GM12872 (cell line): ENCODE data around the gene NACC1.

Experiments
- TF ChIP-seq, protein P1 (sequence below): IDR thresholded peaks from 3 replicates; pipeline ENCODE4 v1.5.1; 2011; ENCODE audit warnings: low read depth, mild to moderate bottlenecking, low read length, moderate library complexity; ENCODE audit not compliant: insufficient read depth

The NACC1 gene

DNA sequence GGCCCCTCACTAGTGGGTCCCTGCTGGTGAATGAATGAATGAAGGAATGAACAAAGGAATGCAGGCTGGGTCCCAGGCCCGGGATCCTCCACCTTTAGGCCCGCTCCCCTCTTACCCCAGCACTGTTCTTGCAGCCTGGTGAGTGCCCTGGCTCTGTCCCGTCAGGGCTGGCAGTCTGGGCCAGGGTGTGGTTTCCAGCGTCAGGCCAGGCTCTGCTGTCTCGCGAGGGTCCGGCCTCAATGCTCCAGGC, 15.7 kb upstream of the NACC1 start:
- TF ChIP-seq, protein P1, sequence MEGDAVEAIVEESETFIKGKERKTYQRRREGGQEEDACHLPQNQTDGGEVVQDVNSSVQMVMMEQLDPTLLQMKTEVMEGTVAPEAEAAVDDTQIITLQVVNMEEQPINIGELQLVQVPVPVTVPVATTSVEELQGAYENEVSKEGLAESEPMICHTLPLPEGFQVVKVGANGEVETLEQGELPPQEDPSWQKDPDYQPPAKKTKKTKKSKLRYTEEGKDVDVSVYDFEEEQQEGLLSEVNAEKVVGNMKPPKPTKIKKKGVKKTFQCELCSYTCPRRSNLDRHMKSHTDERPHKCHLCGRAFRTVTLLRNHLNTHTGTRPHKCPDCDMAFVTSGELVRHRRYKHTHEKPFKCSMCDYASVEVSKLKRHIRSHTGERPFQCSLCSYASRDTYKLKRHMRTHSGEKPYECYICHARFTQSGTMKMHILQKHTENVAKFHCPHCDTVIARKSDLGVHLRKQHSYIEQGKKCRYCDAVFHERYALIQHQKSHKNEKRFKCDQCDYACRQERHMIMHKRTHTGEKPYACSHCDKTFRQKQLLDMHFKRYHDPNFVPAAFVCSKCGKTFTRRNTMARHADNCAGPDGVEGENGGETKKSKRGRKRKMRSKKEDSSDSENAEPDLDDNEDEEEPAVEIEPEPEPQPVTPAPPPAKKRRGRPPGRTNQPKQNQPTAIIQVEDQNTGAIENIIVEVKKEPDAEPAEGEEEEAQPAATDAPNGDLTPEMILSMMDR: no peak

GRCh38 chr19:13102666-13103580, 15.1 kb upstream of the NACC1 start, which contains the start of gene LYL1:
Gene LYL1 (minus strand): TSS chr19:13102858. CDS start chr19:13101171, 1,687 bp downstream.
- TF ChIP-seq, protein P1: no peak

DNA sequence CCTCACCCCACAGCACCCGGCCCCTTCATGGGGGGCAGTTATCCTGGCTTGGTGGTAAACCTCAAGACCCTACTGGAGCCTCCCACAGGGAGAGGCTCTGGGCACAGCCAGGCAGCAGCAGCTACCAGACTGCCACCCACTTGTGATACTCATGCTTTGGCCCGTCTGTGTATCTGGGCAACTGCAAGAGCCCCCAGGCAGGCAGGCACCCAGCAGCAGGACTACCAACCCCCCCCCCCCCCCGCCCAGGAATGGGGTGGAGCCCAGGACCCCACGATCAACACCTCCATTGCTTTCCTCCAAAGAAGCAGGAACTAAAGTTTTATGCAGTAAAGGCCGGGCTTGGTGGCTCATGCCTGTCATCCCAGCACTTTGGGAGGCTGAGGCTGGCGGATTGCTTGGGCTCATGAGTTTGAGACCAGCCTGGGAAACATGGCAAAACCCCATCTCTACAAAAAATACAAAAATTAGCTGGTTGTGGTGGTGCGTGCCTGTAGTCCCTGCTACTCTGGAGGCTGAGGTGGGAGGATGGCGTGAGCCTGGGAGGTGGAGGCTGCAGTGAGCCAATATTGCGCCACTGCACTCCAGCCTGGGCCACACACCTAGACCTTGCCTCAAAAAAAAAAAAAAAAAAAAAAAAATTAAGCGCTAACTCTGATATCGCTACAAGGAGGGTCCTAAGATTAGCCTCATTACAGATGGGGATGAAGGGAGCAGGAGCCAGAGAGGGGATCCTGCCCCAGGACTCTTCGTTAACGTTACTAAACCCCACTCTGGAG, 14.3 kb upstream of the NACC1 start:
- TF ChIP-seq, protein P1: no peak

DNA sequence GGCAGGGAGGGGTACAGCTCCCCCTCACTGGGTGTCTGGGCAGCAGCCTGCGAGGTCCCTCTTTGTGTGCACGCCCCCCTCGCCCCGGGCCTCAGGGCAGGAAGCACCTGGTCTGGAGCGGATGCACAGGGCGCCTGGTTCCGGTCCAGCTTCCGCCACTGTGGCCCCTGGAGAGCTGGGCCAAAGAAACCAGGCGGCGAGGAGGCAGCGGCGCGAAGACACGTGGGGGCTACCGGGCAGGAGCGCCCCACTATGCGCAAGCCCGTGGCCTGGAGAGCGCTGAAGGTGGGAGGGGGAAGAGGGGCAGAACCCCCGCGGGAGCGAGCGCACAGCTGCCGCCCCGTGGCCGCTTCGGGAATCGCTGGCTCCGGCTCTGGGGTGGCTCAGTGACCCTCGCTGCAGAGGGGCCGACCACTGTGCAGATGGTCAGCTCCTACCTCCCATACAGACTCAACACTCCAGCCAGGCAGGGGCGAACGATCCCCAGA, 13.7 kb upstream of the NACC1 start:
- TF ChIP-seq, protein P1: peak; percentile 98

GRCh38 chr19:13104848-13105711, 13.0 kb upstream of the NACC1 start:
- TF ChIP-seq, protein P1: no peak

GRCh38 chr19:13109361-13110098, 8.5 kb upstream of the NACC1 start:
- TF ChIP-seq, protein P1: no peak
